ENCODE results near the gene UBR4. TPM values are rescaled to one million over a fixed set of nuclear protein-coding genes. Genes with fewer than 3 reads are reported as not detected.

UBR4 gene
- total and polyA plus RNA-seq, 2 experiments from 2014 or later, result 140 to 175 TPM

DNA sequence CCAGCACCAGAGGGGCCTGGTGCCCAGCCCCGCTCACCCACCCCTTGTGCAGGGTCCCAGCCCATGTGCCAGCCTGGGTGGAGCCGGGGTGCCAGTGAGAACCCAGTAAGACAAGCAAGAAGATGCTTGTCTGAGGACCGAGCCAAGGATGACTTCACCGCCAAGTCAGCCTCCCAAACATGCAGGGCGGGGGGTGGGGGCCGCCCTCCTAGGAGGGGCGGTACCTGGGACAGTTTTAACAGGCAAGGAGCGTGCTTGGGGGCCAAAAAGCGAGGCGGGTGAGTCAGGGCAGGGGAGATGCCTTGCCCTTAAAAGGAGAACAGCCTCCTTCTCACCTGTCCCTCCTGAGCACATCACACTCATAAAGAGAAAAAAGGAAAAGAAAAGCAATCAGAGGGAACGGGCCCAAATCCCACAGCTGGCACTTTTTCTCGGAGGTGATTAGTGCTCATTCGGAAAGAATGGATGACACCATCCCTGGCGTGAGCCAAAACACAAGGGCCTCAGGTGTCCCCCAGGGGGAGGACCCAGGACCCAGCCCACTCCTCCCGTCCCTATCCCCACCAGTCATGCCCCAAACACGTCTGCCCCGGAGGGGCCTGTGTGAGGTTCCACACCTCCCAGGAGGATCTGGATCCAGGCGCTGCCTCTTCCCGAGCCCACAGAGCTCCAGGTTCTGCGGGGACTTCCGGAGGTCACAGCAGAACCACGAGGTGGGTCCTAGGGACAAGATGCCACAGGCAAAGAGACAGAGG lies 176.0 kb downstream of the UBR4 start:
- DNase-seq (ENCODE audit: low spot score), result no peak
- no peak overlapping the region for H3K4me2 ChIP-seq

DNA sequence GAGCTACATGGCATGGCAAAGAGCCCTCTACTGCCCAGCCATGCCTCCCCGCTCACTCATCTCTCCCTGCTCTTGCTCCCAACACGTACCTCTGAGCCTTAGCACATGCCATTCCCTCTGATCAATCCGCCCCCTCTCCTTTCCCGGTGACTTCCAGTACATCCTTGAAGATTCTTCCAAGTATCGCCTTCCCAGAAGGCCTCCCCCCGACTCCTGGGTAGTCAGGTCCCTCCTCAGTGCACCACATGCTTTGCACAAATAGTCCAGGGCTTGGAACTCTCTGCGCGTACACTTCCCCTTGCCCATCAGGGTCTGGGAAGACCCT lies 176.6 kb downstream of the UBR4 start:
- no peak overlapping the region for H2AFZ ChIP-seq

More for the DNA sequence above, 176.0 kb downstream of the UBR4 start:
- TF ChIP-seq EZH2phosphoT487 (IDR thresholded peaks at IDR 0.05; ENCODE audit: low read depth, severe bottlenecking, unreplicated experiment), result no peak
- TF ChIP-seq, protein P1, sequence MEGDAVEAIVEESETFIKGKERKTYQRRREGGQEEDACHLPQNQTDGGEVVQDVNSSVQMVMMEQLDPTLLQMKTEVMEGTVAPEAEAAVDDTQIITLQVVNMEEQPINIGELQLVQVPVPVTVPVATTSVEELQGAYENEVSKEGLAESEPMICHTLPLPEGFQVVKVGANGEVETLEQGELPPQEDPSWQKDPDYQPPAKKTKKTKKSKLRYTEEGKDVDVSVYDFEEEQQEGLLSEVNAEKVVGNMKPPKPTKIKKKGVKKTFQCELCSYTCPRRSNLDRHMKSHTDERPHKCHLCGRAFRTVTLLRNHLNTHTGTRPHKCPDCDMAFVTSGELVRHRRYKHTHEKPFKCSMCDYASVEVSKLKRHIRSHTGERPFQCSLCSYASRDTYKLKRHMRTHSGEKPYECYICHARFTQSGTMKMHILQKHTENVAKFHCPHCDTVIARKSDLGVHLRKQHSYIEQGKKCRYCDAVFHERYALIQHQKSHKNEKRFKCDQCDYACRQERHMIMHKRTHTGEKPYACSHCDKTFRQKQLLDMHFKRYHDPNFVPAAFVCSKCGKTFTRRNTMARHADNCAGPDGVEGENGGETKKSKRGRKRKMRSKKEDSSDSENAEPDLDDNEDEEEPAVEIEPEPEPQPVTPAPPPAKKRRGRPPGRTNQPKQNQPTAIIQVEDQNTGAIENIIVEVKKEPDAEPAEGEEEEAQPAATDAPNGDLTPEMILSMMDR (IDR thresholded peaks at IDR 0.05; ENCODE audit: poor library complexity), result no peak
- no peak for TF ChIP-seq EZH2 (IDR thresholded peaks at IDR 0.05; ENCODE audit: borderline replicate concordance)
- no peaks in the 10 kb centered on the region for H3K27me3 ChIP-seq
- H3K4me1 ChIP-seq (ENCODE audit: insufficient read depth), result peaks cover 6% of the 10 kb centered on the region
- H3K27ac ChIP-seq, result no peak overlapping the region
- H3K79me2 ChIP-seq, result no peaks in the 10 kb centered on the region
- no peaks in the 10 kb centered on the region for H3K9me3 ChIP-seq (ENCODE audit: low read depth)
- H3K9me2 ChIP-seq (replicated peaks; ENCODE audit: insufficient read depth), result no peaks in the 10 kb centered on the region
- H3K36me3 ChIP-seq (replicated peaks; ENCODE audit: insufficient read depth, low read depth), result no peaks in the 10 kb centered on the region
- no peak overlapping the region for H2AFZ ChIP-seq
- H3K4me3 ChIP-seq, result no peak overlapping the region
- WGBS (ENCODE audit: low lambda C conversion rate, missing lambda C conversion rate), result 81% methylated on average over 19 of the region's 22 CpGs
- no peaks in the 10 kb centered on the region for H4K20me1 ChIP-seq (ENCODE audit: insufficient read depth, poor library complexity, severe bottlenecking)

DNA sequence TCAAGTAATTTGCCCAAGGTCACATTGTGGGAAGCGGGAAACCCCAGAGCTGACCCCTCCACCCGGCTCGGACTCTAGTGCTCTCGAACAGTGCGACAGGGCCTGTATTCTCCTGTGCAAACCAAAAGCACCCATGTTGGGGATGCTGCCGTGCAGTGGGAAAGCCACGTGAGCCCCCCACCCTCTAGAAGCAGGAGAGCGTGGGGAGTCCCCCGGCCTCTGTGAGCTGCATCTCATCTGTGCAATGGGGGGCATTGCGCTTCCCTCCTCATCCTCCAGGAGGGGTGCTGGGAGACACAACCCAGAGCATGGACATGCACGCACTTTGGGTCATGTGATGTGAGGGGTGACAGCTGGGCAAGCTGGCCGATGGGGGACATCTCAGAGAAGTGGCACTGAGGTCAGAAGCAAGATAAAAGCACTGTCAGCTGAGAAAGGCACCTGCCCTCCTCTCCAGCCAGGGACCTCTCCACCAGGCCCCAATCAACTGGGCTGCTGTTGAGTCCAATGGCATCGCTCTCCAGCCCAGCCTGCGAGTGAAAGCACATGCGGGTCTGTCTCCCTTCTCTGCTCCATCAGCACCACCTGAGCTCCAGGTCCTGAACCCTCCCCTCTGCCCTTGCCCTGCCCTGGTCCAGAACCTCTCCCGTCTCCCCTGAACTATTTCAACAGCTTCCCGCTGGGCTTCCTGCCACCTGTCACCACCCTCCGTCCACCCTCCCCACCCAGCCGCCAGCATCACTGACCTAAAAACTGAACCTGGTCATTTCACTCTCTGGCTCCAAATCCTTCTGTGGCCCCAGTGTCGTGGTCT lies 177.2 kb downstream of the UBR4 start:
- no peak overlapping the region for H3K4me3 ChIP-seq
- H4K20me1 ChIP-seq (ENCODE audit: insufficient read depth, poor library complexity, severe bottlenecking), result no peaks in the 10 kb centered on the region
- H3K9me3 ChIP-seq (ENCODE audit: low read depth), result no peaks in the 10 kb centered on the region
- no peaks in the 10 kb centered on the region for H3K27me3 ChIP-seq
- DNase-seq (ENCODE audit: low spot score), result no peak
- no peak overlapping the region for H2AFZ ChIP-seq
- peaks cover 6% of the 10 kb centered on the region for H3K4me1 ChIP-seq (ENCODE audit: insufficient read depth)
- no peak overlapping the region for H3K27ac ChIP-seq
- H3K79me2 ChIP-seq, result no peaks in the 10 kb centered on the region
- no peaks in the 10 kb centered on the region for H3K36me3 ChIP-seq (replicated peaks; ENCODE audit: insufficient read depth, low read depth)
- H3K4me2 ChIP-seq, result no peak overlapping the region
- no peaks in the 10 kb centered on the region for H3K9me2 ChIP-seq (replicated peaks; ENCODE audit: insufficient read depth)
- WGBS (ENCODE audit: low lambda C conversion rate, missing lambda C conversion rate), result 92% methylated on average over 20 of the region's 20 CpGs
- TF ChIP-seq, protein P1 (IDR thresholded peaks at IDR 0.05; ENCODE audit: poor library complexity), result no peak
- TF ChIP-seq EZH2phosphoT487 (IDR thresholded peaks at IDR 0.05; ENCODE audit: low read depth, severe bottlenecking, unreplicated experiment) (no peak), EZH2 (IDR thresholded peaks at IDR 0.05; ENCODE audit: borderline replicate concordance) (no peak)

More for the DNA sequence above, 176.6 kb downstream of the UBR4 start:
- no peaks in the 10 kb centered on the region for H3K27me3 ChIP-seq
- WGBS (ENCODE audit: low lambda C conversion rate, missing lambda C conversion rate), result 88% methylated on average over 8 of the region's 8 CpGs
- no peaks in the 10 kb centered on the region for H4K20me1 ChIP-seq (ENCODE audit: insufficient read depth, poor library complexity, severe bottlenecking)
- no peaks in the 10 kb centered on the region for H3K9me2 ChIP-seq (replicated peaks; ENCODE audit: insufficient read depth)
- no peak overlapping the region for H3K27ac ChIP-seq
- no peak for DNase-seq (ENCODE audit: low spot score)
- H3K36me3 ChIP-seq (replicated peaks; ENCODE audit: insufficient read depth, low read depth), result no peaks in the 10 kb centered on the region
- H3K4me3 ChIP-seq, result no peak overlapping the region
- no peaks in the 10 kb centered on the region for H3K79me2 ChIP-seq
- no peaks in the 10 kb centered on the region for H3K9me3 ChIP-seq (ENCODE audit: low read depth)
- TF ChIP-seq, protein P1 (IDR thresholded peaks at IDR 0.05; ENCODE audit: poor library complexity), result no peak
- TF ChIP-seq EZH2phosphoT487 (IDR thresholded peaks at IDR 0.05; ENCODE audit: low read depth, severe bottlenecking, unreplicated experiment), result no peak
- TF ChIP-seq EZH2 (IDR thresholded peaks at IDR 0.05; ENCODE audit: borderline replicate concordance), result no peak
- no peak overlapping the region for H3K4me2 ChIP-seq
- H3K4me1 ChIP-seq (ENCODE audit: insufficient read depth), result peaks cover 6% of the 10 kb centered on the region
